HG03575 (cell line): ENCODE results near the gene RNLS.

ENCODE experiments used
- ATAC-seq: cut with Tn5 transposase; IDR thresholded peaks from one replicate; pipeline ENCODE4 v1.9.1; 2021; ENCODE audit not compliant: unreplicated experiment, insufficient number of reproducible peaks, low FRiP score; ENCODE audit errors: extremely low read depth

RNLS gene

GRCh38 chr10:88555190-88555908 is 27.8 kb downstream of the RNLS start:
- no peak for ATAC-seq

GRCh38 chr10:88553116-88553752 is 29.9 kb downstream of the RNLS start:
- ATAC-seq, result no peak

- no peak for ATAC-seq
These were observed 31.9 kb downstream of the RNLS start for GRCh38 chr10:88551246-88551645.

- ATAC-seq, result no peak
These were observed 36.6 kb downstream of the RNLS start for GRCh38 chr10:88546497-88546896.

GRCh38 chr10:88545359-88545758 is 37.8 kb downstream of the RNLS start:
- ATAC-seq, result no peak

GRCh38 chr10:88544140-88544870 is 38.8 kb downstream of the RNLS start:
- no peak for ATAC-seq

GRCh38 chr10:88542522-88542921 is 40.6 kb downstream of the RNLS start:
- no peak for ATAC-seq

- ATAC-seq, result no peak
These were observed 41.9 kb downstream of the RNLS start for GRCh38 chr10:88541116-88541626.

- no peak for ATAC-seq
These were observed 42.8 kb downstream of the RNLS start for GRCh38 chr10:88540351-88540750.

- no peak for ATAC-seq
These were observed 45.1 kb downstream of the RNLS start for GRCh38 chr10:88538048-88538447.

- ATAC-seq, result no peak
These were observed 45.8 kb downstream of the RNLS start for GRCh38 chr10:88537322-88537721.

- ATAC-seq, result no peak
These were observed 46.7 kb downstream of the RNLS start for GRCh38 chr10:88536437-88536836.

GRCh38 chr10:88534072-88534665 is 48.9 kb downstream of the RNLS start:
- ATAC-seq, result no peak

GRCh38 chr10:88531392-88532052 is 51.6 kb downstream of the RNLS start:
- ATAC-seq, result no peak

GRCh38 chr10:88530629-88531391 is 52.3 kb downstream of the RNLS start:
- no peak for ATAC-seq

GRCh38 chr10:88530093-88530492 is 53.0 kb downstream of the RNLS start:
- no peak for ATAC-seq

GRCh38 chr10:88528806-88529570 is 54.1 kb downstream of the RNLS start:
- no peak for ATAC-seq

GRCh38 chr10:88528201-88528600 is 54.9 kb downstream of the RNLS start:
- no peak for ATAC-seq
